ENCODE data around the gene CSNK2A2. TPM values are rescaled to one million over a fixed set of nuclear protein-coding genes. Genes with fewer than 3 reads are reported as not detected.
A peak's percentile ranks its signal among the peaks of the same experiment; 100 is the strongest.

CSNK2A2 gene
- total and polyA plus RNA-seq, 9 of the 15 experiments (the other 6 are each of a cell fraction or from before 2014, with no cell fraction given), result 20.8 to 109 (median 44.7) TPM

- 0 out of 2 replicates have a peak, but pooled peaks have one; percentile 18 for TF ChIP-seq VEZF1 (CRISPR knock-in tag; IDR thresholded peaks at IDR 0.05)
- no peak for TF ChIP-seq ZNF398 (CRISPR knock-in tag; IDR thresholded peaks at IDR 0.05)
- TF ChIP-seq SUPT5H (IDR thresholded peaks at IDR 0.05), result peak; percentile 63
- peak; percentile 96 to 98 for TF ChIP-seq E2F6 (IDR thresholded peaks at IDR 0.05; ENCODE audit: borderline replicate concordance in 1 of 2, extremely low read depth in 1 of 2, insufficient read depth in 1 of 2, insufficient read length in 1 of 2, low read depth in 1 of 2, low read length in 1 of 2, poor library complexity in 1 of 2, severe bottlenecking in 1 of 2)
- no peak for TF ChIP-seq JUNB (CRISPR knock-in tag; conservative IDR thresholded peaks at IDR 0.05)
- TF ChIP-seq YY1 (IDR thresholded peaks at IDR 0.05; ENCODE audit: borderline replicate concordance in 1 of 3, control insufficient read depth in 1 of 3, extremely low read depth in 1 of 3, insufficient read depth in 3 of 3, insufficient read length in 1 of 3, insufficient replicate concordance in 2 of 3, low read depth in 1 of 3, low read length in 2 of 3), result peak in 1 of 3 experiments; percentile 21
- TF ChIP-seq ARHGAP35 (IDR thresholded peaks at IDR 0.05; ENCODE audit: partially characterized antibody), result no peak
- TF ChIP-seq TBP (optimal IDR thresholded peaks at IDR 0.05; ENCODE audit: low read depth, low read length), result peak; percentile 15
- TF ChIP-seq, protein P1, sequence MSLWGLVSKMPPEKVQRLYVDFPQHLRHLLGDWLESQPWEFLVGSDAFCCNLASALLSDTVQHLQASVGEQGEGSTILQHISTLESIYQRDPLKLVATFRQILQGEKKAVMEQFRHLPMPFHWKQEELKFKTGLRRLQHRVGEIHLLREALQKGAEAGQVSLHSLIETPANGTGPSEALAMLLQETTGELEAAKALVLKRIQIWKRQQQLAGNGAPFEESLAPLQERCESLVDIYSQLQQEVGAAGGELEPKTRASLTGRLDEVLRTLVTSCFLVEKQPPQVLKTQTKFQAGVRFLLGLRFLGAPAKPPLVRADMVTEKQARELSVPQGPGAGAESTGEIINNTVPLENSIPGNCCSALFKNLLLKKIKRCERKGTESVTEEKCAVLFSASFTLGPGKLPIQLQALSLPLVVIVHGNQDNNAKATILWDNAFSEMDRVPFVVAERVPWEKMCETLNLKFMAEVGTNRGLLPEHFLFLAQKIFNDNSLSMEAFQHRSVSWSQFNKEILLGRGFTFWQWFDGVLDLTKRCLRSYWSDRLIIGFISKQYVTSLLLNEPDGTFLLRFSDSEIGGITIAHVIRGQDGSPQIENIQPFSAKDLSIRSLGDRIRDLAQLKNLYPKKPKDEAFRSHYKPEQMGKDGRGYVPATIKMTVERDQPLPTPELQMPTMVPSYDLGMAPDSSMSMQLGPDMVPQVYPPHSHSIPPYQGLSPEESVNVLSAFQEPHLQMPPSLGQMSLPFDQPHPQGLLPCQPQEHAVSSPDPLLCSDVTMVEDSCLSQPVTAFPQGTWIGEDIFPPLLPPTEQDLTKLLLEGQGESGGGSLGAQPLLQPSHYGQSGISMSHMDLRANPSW (CRISPR knock-in tag; IDR thresholded peaks at IDR 0.05), result no peak
- TF ChIP-seq RBBP5 (IDR thresholded peaks at IDR 0.05; ENCODE audit: borderline replicate concordance, insufficient read depth, low read length, poor library complexity, severe bottlenecking), result no peak
- peak; percentile 73; a peak in 3 of 4 replicates for TF ChIP-seq SIX5 (IDR thresholded peaks at IDR 0.05; ENCODE audit: borderline replicate concordance in 1 of 2, insufficient read depth in 1 of 2, low read depth in 1 of 2, low read length in 2 of 2)
- TF ChIP-seq FOXK2 (conservative IDR thresholded peaks at IDR 0.05 in 1 of 2, IDR thresholded peaks at IDR 0.05 in 1 of 2; ENCODE audit: low read depth in 2 of 2), result peak; percentile 71 to 75; a peak in 3 of 4 replicates
- TF ChIP-seq LCOR (CRISPR knock-in tag; IDR thresholded peaks at IDR 0.05), result peak; percentile 54; the same call in 1 of the 2 replicates
- TF ChIP-seq ZNF512 (tag; IDR thresholded peaks at IDR 0.05), result no peak
- no peak for TF ChIP-seq CBX8 (IDR thresholded peaks at IDR 0.05; ENCODE audit: borderline replicate concordance, extremely low read depth, low read depth, low read length, poor library complexity, severe bottlenecking)
Measured at GRCh38 chr16:58236231-58236690, 38.4 kb upstream of the CSNK2A2 start (continued).

Data from K562 (cell line).